Suppressor macrophage (primary cell): Measurements from ENCODE around the gene AKAP13.
A peak's percentile ranks its signal among the peaks of the same experiment; 100 is the strongest.
"Not testable (repeated sequence)": the region's sequence is repeated elsewhere in the genome, so short reads cannot be mapped to it uniquely, and the experiment has no call there.

Source experiments
- DNase-seq, 4 experiments: peaks; one replicate each; pipeline ENCODE4 v3.0.0-alpha.2; 2020 to 2022

The AKAP13 gene

DNA sequence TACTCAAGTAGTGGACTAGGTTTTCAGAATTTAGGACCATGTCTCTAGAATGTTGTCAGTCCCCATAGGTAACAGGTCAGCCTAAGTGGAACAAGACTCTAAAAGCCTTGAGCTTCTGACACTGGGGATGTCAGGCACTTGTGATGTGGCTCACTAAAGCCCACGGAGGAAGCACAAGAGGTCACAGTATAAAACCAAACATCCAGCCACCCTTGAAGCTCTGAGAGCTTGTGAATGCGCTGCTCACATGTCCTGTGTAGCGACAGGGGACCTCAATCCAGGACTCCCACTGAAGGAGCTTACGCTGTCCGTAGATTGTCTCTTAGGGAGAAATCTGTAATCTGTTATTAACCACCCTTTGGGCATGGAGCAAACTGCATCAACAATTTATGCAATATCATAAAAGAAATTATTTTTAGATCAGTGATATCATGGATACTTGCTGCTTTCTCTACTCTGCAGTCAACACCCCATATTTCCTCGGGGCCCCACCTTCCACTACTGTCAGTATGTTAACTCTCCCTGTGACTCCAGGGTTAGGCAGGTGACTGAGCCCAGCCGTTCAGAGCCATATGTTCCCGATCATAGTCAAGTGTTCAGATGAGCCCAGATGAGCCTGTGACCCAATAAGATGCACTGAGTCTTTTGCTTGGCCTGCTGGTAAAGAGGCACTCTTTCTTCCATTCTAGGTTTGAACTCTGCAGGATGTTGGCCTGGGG, 32.2 kb upstream of the AKAP13 start:
- DNase-seq = not testable (repeated sequence)

DNA sequence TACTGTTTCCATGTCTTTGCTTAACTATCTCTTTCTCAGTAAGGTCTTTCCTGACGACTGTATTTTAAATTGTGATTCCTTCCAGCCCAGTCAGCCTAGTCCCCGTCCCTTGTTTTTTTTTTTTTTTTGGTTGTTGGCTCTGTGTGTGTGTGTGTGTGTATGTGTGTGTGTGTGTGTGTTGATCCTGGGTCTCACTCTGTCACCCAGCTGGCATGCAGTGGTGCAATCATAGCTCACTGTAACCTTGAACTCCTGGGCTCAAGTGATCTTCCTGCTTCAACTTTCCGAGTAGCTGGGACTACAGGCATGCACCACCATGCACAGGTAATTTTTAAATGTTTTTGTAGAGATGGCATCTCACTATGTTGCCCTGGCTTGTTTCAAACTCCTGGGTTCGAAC, 31.3 kb upstream of the AKAP13 start:
- not testable (repeated sequence) for DNase-seq

DNA sequence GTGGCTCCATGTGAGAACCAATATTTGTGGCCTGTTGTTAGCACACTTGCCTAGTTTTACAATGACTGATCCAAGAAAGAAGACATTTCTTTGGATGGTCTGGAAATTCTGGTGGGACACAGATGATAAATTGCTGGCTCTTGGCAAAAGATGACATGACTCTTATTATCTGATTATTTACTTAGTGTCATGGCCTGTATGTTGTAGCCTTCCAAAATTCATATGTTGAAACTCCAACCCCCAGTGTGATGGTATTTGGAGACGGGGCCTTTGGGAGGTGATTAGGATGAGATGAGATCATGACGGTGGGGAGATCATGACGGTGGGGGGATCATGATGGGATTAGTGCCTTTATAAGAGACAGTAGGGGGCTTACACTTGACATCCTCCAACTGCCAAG, 30.0 kb upstream of the AKAP13 start:
- no peak for DNase-seq

DNA sequence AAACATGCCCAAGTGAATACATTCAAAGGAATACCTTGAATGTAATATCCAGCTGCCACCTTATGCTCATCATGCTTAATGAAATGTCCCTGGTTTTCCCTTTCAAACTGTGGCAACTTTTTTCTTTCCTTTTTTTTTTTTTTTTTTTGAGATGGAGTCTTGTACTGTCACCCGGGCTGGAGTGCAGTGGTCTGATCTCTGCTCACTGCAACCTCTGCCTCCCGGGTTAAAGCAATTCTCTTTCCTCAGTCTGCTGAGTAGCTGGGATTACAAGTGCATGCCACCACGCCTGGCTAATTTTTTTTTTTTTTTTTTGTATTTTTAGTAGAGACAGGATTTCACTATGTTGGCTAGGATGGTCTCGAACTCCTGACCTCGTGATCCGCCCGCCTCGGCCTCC, 28.9 kb upstream of the AKAP13 start:
- DNase-seq = not testable (repeated sequence)

DNA sequence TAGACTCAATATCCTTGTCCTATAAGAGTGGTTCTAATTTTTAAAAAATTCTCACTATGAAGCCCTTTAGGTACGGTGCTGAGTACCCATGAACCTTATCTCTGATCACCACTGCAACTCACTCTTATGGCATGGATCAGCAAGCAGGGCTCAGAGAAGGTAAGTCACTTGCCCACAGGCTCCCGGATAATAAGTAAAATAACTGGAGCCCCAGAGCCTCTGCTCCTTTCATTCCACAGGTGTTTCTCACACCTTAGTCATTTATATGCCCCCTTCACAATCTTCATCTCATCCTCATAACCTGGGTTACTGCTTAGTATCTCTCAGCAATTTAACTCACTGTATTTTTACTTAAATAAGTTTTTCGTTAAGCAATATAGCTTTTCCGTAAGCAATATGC, 28.4 kb upstream of the AKAP13 start:
- DNase-seq = no peak

DNA sequence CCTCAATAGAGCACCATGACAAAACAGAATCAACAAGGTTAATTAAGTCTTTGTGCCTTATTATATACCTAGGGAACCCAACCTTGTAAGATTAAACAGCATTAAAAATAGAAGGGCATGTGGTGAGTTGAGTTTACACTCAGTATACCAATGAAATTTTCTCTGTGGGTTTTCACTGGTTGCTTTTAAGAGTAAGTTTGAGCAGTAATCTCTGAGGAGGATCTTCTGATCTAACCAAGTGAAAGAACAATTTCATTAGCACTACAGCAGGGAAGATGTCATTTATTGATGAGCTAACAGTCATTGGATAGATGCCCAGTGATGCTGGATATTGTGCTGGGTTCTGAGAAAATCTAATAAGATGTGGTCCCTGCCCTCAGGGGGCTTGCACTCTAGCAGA, 26.9 kb upstream of the AKAP13 start:
- no peak for DNase-seq

DNA sequence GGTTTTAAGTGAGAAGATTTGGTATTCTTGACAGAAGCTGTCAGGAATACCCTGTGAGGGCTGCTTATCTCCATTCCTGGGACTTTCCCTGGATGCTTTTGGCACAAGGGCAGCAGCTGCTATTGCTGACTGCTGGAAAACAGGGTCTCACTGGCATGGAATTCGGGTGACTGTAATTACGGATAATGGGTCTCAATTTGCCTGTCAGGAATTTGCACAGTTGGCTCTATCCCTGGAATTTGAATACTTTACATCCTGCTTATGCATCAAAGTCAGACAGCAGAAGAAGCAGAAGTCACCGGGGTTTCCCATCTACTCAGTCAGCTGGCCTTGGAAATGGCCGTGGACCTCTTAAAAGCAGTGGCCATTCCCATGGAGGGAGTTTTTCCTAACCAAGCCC, 25.9 kb upstream of the AKAP13 start:
- no peak for DNase-seq

DNA sequence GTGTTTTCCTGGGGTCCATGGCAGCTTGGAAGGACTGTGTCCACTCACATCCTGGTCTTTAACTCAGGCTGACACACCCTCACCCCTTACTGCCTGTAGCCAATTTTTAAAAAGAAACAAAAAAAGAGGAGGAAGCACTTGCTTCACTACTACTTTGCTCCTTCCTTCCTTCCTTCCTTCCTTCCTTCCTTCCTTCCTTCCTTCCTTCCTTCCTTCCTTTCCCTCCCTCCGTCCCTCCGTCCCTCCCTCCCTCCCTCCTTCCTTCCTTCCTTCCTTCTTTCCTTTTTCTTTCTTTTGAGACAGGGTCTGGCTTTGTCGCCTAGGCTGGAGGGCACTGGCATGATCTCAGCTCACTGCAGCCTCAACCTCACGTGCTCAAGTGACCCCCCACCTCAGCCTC, 25.5 kb upstream of the AKAP13 start:
- no peak for DNase-seq

DNA sequence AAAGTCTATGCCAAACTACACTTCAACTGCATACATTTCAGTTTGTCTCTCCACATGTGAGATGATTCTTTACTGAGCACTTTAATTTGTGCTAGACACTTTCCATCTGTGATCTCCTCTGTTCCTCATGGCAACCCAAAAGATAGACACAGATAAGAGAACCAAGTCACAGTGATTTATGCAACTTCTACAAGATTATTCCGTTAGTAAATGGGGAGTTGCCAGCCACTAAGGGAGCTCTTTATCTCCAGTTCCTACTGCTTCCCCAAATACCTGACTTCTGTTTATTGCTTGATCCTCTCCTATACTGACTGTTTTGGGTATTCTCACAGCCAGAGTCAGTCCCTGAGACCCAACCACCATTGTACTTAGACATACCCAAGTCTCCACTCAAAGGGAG, 24.1 kb upstream of the AKAP13 start:
- peak in 1 of 4 experiments; percentile 10 for DNase-seq

DNA sequence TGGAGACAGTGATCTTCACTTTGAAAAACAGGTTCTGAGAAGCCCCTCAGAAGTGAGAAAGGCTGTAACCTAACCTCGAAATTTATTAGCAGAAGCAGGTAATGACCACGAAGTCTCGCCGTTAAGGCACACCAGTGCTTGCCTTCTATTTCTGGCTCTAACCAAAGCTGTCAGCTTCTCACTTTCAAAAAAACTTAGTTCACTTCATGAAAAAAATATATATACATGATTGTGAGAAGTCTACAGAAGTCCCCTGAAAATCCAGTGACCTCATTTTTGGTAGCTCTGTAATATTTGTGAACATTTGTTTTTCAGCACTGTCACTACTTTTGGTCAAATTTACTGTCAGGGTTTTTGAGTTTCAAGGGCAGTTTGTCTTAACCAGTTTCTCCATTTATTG, 19.1 kb upstream of the AKAP13 start:
- no peak for DNase-seq

DNA sequence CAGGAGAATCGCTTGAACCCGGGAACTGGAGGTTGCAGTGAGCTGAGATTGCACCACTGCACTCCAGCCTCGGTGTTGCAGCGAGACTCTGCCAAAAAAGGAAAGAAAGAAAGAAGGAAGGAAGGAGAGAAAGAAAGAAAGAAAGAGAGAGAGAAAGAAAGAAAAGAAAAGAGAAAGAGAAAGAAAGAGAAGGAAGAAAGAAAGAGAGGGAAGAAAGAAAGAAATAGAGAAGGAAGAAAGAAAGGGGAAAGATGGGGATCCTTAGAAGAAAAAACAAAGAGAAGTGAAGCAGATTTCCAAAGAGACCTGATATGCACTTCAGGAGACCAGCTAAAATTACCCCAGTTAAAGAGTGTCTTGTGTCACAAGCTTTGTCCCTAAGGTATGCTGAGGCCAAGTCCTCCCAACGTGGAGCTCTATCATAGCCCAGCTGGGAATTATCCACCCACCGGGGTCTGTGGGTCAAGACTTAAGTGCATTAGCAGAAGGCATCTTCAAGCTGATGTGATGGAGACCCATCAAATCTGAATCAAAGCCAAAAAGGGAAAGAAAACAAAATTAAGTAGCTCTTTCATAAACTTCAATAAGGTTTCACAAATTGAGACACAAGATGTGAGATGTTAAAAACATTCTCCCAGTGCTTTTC, 17.8 kb upstream of the AKAP13 start:
- no peak for DNase-seq

DNA sequence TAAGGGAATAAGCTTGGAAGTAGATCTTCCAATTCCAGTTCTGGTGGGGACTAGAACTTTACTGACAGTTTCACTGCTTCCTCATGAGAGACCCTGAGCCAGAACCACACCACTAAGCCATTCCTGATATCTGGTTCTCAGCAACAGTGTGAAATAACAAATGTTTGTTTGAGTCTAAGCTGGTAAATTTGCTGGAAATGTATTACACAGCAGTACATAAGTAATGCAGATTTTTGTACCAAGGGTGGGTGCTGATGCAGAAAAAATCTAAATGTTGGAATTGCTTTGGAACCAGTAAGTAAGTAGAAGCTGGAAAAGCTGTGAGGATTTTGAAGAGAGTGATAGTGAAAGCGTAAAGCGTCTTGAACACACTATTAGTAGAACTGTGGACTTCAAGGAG, 14.4 kb upstream of the AKAP13 start:
- no peak for DNase-seq

DNA sequence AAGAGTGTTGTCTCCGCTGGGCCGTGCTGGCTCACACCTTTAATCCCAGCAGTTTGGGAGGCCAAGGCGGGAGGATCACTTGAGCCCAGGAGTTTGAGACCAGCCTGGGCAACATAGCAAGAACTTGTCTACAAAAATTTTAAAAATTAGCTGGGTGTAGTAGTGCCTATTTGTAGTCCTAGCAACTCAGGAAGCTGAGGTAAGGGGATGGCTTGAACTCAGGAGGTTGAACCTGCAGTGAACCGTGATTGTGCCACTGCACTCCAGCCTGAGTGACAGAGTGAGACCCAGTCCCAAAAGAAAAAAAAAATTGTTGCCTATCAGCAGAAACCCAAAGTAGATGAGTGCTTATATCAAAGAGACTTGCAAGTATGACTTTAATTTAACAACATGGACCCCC, 12.7 kb upstream of the AKAP13 start:
- DNase-seq = no peak

DNA sequence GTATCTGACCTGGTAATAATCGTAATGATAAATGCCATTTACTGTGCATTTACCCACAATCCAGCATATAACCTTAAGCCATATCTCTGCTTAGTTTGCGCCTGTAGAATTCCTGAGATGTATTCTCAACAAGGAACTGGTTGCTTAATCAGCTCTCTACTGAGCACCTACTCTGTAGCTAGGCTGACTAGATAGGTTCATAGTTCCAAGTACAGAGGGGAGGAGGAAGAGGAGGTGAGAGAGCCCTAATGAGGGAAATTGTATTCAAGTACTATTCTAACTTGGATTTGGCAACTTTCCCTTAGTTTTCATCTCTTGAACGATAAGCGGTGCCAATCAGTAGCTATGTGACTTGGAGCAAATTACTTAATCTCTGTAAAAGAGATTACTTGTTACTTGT, 5.6 kb upstream of the AKAP13 start:
- DNase-seq = no peak

DNA sequence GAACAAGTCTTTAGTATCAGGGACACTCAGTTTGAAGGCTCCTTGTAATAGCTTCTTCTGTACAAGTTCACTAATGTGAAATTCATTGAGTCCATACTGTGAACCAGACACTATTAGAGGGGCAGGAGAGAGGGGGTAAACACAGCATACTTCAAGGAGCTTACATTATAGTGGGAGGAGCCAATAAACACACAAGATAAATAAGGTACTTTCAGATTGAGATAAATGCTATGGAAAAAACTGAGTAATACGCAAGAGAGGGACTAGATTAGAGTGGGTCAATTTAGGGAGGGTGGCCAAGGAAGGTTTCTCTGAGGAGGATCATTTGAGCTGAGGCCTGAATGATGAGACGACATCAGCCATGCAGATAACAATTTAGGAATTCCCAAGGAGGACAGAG, 3.1 kb upstream of the AKAP13 start:
- no peak for DNase-seq

DNA sequence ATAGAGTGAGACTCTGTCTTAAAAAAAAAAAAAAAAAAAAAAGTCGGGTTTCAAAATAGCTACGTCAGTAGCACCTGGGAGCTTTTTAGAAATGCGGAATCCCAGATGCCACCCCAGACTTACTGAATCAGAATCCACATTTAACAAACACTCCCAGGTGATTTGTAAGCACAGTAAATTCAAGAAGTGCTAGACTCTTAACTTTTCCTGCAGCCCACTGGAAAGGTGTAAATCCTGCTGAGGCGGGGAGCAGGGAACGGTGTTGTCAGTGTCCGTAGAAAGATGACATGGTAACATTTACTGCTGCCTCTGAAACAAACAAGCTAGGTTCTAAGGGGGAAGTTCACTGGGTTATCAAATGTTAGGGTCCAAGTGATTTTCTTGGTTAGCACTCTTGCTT, 2.4 kb upstream of the AKAP13 start:
- no peak for DNase-seq

DNA sequence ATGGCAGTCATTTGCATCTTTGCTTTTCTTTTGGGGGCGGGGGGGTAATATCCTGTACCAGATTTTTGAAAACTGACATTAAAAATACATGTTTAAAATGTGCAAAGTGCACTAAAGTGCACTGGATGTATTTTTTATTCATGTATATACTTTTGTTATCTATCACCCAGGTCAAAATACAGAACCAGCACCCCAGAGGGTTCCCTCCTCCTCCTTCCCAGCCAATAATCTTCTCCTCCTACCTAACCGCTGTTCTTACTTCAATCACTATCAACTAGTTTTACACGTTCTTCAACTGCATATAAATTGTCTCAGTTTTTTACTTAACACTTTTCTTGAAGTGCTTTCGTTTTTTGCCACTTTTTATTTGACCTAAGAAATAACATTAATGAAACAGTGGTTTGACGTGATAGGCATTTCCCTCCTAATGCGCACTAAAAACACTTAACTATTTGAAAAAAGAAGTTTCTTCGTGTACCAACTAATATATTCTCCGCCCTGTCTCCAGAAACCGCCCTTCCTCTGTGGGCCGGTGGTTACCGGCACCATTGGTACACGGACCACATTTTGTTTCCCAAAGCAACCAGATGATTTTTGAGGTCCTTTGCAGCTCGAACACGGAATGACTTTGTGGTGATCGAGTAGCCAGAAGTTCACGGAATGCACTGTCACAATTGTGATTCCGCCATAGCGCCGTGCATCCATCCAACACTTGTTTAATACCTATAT, 836 bp upstream of the AKAP13 start:
- peak; percentile 24 to 38 (median 29) for DNase-seq

DNA sequence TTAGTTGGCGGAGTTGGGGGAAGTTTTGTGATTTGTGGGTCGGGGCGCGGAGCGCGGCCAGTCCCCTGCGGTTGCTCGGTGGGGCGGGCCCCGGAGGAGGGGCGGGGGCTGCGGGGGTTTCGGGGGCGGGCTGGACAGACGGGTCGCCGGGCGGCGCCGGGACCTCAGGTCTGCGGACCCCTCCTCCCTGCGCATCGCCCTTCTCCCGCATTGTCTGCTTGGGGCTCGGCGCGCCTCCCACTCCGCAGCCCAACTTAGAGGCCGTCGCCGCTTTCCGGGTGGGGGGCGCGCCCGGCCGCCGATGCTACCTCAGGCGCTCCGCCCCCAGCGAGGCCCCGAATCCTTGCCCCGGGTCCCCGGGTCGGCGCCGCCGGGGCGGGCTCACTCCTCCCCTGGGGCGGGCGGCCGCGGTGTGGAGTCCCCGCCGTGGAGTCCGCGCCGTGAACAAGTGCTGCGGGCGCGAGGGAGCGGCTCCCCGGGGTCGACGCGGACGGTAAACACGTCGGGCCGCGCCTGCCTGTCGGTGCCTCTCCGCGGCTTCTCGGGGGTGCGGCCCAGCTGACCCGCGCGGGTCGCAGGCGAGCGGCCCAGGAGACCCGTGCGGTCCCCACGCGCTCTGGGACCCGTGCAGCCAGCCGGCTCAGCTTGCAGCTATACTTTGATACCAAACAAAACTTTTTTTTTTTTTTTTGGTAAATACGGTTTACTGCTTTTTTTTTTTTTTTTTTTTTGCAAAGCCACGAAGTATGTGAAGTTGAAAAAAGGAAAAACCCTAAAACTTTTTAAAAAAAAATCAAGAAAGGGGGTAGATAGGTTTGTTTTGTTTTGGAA, 624 bp downstream of the AKAP13 start:
- peak; percentile 13 to 71 (median 47) for DNase-seq

DNA sequence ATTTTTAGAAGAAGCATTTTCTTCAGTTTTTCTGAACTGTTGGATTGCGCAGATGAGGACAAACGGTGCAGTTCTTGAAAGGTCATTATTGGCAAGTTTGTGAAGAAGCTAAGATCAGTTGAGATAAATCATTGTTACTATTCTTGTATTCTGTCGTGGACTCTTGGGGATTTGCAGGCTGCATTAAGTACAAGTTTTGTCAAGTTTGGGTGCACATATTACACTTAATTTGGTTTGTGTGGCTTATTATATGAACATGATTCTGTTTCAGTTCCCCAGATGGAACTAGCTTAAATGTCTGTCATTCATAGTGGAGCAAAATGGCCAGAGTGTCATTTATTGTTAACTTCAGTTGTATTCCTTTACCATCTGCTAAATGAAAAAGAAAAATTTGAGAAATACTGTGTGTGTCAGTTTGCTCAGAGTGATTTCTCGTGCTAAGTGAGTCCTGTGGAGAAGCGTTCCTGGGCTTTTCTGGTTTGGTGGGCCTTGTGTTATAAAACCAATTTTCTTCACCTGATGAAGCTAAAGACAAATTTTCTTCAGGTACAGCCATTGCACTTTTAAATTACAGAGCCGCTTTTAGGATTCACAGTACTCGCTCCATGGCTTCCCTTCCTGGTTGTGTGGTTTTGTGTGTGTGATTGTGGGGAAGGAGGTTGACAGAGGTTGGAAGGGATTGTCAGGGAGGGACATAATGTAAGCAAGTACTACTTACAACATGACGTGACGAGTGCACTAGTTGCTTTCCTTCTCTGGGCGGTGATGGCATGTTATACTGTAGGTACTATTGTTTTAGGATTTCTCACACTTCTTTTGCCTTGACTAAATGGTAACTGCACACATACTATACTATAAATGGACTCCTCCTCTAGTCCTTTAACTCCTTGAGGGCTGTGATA, 1.7 kb downstream of the AKAP13 start:
- no peak for DNase-seq

DNA sequence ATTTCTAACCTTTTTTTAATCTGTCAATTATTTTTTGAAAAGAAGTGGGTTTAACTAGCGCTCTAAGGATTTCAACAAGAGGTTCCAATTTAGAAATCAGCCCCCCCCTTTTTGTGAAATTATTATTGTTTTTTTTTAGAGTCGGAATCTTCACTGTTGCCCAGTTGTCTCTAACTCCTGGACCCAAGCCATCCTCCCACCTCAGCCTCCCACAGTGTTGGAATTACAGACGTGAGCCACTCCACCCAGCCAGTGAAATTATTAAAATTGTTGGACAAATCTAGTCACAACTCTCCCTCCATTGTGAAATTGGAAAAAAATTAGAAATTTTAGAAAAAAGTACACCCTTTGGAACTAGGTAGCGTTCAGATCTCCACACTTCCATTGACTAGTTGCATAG, 2.5 kb downstream of the AKAP13 start:
- DNase-seq = no peak

DNA sequence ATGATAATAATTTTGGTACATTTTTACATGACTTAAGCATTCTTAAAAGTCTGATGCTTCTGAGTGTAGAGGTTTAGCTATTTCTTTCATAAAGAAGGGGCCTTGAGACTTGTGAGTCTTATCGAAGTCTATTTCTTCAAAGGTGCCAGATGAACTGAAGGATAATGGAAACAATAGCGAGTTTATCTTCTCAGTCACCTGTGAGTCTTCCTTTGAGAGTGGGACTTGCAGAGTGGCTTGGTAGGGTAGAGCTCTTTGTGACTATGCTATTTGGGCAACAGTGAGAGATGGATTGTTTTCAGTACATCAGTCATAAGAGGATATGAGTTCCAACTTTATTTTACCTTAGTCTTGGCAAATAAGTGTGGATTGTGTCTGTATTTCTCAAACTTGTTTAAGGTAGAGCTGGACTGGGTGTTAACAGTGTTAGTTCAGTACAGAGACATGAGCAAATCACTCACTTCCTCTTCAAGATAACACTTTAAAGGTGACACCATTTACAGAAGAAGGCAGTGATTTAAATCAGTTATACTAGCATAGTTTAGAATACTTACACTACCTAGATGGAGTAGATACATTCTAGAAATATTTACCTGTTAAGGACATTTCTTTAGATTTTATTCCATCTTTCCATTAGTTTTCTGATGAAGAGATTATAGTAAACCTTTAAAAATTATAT, 3.2 kb downstream of the AKAP13 start:
- peak in 2 of 4 experiments; percentile 20 to 32 for DNase-seq
